GM18511 (cell line): ENCODE data around the gene INTS2.
"Not testable (repeated sequence)": the region's sequence is repeated elsewhere in the genome, so short reads cannot be mapped to it uniquely, and the experiment has no call there.

Source experiments
- ATAC-seq: cut with Tn5 transposase; IDR thresholded peaks from one replicate; pipeline ENCODE4 v1.9.1; 2021; ENCODE audit warnings: mild to moderate bottlenecking, moderate library complexity; ENCODE audit not compliant: unreplicated experiment

Gene INTS2

GRCh38 chr17:61897548-61898180 lies 30.1 kb downstream of the INTS2 start:
- ATAC-seq, result no peak

- ATAC-seq, result no peak
Measured at GRCh38 chr17:61895391-61895790, 32.4 kb downstream of the INTS2 start.

DNA sequence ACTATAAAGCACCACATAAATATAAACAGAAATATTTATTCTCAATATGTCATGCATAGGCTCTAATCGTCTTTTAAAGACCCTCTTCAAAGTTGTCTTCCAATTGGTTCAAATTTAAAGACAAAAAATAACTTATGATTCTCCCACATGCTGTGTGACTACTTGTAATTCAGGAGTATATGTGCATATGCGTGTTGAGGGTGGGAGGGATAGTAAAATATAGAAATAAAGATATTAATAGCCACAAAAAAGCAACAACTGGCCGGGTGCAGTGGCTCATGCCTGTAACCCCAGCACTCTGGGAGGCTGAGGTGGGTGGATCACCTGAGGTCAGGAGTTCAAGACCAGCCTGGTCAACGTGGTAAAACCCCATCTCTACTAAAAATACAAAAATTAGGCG lies 33.5 kb downstream of the INTS2 start:
- not testable (repeated sequence) for ATAC-seq

DNA sequence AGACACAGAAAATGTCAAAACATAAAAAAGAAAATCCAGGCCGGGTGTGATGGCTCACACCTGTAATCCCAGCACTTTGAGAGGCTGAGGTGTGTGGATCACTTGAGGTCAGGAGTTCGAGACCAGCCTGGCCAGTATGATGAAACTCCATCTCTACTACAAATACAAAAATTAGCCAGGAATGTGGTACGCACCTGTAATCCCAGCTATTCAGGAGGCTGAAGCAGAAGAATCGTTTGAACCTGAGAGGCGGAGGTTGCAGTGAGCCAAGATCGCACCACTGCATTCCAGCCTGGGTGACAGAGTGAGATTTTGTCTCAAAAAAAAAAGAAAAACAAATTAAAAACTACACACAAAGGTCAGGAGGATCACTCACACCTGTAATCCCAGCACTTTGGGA lies 40.0 kb downstream of the INTS2 start:
- not testable (repeated sequence) for ATAC-seq

GRCh38 chr17:61885865-61886264 lies 41.9 kb downstream of the INTS2 start:
- not testable (repeated sequence) for ATAC-seq

DNA sequence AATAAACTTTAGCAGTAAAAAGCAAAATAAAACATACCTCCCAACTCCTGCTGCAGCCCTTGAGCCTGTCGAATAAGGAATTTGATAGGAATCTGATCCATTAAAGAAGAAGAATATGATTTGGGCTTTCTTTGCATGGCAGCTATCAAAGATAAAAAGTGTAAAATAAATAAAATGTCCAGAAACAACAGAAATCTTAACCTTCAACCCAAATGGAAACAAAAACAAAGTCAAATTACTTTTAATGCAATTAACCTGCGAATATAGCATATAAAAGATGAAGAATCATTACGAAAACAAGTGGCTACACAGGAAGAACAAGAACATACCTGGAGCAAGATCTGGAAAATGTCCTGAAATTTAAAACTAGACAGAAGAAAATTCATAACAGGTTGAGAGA lies 42.9 kb downstream of the INTS2 start:
- no peak for ATAC-seq

DNA sequence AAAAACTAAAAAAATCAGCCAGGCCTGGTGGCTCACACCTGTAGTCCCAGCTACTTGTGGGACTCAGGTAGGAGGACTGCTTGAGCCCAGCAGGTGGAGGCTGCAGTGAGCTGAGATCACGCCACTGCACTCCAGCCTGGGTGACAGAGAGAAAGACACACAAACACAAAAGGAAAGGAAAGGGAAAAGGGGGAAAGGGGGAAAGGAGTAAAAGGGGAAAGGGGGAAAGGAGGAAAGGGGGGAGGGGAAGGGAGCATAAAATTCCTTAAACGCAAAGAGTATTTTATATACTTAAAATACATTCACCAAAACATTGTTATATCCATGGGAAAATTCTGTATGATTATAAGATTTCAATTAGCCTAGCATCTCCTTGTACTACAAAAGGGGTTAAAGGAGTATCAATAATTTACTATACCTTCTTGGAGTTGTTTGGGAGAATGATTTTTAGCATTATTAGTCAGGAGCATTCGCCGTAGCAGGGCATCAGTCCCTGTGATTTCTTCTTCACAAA lies 47.1 kb downstream of the INTS2 start:
- no peak for ATAC-seq

DNA sequence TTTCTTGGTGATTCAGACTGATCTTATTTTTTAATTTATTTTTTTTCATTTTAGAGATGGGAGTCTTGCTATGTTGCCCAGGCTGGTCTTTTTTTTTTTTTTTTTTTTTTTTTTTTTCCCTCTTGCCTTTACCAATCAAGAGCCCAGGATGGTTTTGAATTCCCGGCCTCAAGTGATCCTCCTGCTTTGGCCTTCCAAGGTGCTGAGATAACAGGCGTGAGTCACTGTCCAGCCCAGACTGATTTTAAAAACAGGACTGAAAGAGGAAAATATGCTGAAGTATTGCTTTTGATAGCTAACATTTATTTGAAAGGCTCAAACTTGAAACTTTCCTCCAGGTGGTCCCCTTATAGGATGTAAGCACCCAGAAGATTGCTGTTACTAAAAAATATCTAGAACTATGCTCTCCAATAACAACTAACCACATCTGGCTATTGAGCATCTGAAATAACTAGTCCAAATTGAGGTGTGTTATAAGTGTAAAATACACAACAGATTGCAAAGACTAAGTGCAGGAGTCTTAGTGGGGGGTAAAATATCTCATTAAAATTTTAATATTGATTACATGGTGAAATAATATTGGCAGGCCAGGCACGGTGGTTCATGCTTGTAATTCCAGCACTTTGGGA lies 48.7 kb downstream of the INTS2 start:
- no peak for ATAC-seq

DNA sequence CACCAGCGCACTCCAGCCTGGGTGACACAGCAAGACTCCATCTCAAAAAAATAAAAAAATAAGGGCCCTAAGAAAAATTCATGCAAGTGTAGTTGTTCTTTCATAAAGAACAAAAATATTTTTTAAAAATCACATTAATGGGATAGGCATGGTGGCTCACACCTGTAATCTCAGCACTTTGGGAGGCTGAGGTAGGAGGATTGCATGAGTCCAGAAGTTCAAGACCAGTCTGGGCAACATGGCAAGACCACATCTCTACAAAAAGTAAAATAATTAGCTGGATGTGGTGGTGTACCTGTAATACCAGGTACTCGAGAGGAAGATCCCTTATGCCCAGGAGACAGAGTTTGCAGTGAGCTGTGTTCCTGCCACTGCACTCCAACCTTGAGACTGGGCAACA lies 49.3 kb downstream of the INTS2 start:
- no peak for ATAC-seq

DNA sequence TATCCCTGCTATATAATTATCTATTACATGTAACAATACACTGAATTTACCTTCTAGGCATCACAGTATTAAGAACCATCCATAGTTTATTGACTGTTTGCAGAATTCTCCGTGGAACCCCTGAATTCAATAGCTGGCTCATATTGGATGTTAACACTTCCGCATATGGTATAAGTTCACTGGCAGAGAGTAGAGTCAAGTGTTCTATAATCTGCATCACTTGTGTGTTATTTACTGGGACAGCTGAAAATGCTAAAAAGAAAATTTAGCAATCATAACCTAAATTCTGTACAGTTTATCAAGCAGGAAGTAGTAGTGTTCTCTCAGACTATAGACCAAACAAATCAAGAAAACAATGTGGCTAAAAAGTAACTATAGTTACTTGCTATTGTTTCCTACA lies 49.9 kb downstream of the INTS2 start:
- no peak for ATAC-seq

GRCh38 chr17:61875804-61876203 lies 52.0 kb downstream of the INTS2 start:
- ATAC-seq, result no peak

- ATAC-seq, result no peak
Measured at GRCh38 chr17:61875285-61875684, 52.5 kb downstream of the INTS2 start.

GRCh38 chr17:61874075-61874474 lies 53.7 kb downstream of the INTS2 start:
- ATAC-seq, result no peak

- ATAC-seq, result no peak
Measured at GRCh38 chr17:61872099-61872498, 55.7 kb downstream of the INTS2 start.

DNA sequence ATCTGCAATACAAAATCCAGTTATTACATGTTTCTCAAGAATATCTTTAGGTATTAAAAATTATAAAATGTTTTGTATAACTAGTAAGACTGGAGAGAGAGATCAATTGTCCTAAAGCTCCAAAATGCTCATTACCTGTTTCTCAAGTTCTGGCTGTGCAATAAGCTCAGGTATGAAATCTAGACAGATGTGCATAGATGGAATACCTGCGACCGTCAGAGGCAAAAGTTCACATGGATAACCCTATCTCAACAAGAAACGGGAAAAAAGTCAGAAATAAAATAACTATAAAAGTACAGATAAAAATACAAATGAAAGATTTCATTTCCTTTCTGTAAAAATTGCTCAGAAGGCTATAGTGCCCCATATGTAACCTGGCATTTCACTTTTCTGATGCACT lies 58.6 kb downstream of the INTS2 start:
- no peak for ATAC-seq

- no peak for ATAC-seq
Measured at GRCh38 chr17:61868074-61868473, 59.7 kb downstream of the INTS2 start.

- no peak for ATAC-seq
Measured at GRCh38 chr17:61867033-61867432, 60.7 kb downstream of the INTS2 start.

- ATAC-seq, result peak; percentile 25
Measured at GRCh38 chr17:61863801-61864126, 64.0 kb downstream of the INTS2 start.

- ATAC-seq, result peak; percentile 94
Measured at GRCh38 chr17:61862975-61863800, 64.6 kb downstream of the INTS2 start, which contains the start of gene BRIP1. Gene BRIP1, minus strand, starts transcription at chr17:61863528. Its CDS starts 1,989 bp downstream, at chr17:61861539.

DNA sequence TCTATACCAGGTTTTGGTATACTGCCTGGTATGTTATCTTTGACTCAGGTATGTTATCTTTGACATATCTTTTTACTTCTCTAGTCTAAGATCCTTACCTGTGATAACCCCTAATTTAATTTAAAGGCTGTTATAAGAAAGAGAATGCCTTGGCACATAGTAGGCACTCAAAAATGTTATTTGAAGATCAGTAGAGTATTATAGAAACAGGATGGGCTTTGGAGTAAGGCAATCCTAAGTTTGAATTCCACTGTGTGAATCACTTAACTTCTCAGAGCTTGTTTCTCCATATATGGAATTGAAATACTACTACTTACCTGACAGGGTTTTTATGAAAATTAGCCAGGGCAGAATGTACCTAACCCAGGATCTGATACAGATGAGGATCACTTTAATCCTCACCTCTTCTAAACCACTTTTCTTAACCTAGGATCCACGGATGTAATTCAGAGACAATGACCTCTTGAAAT lies 65.6 kb downstream of the INTS2 start:
- ATAC-seq, result no peak

DNA sequence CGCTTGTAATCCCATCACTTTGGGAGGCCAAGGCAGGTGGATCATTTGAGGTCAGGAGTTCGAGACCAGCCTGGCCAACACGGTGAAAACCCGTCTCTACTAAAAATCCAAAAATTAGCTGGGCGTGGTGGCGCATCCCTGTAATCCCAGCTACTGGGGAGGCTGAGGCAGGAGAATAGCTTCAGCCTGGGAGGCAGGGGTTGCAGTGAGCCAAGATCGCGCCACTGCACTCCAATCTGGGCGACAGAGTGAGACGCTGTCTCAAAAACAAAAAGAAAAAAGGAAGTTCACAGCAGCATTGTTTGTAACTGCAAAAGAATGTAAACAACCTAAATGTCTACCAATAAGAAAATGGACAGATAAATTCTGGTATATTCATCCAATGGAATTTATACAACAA lies 67.4 kb downstream of the INTS2 start:
- not testable (repeated sequence) for ATAC-seq

- no peak for ATAC-seq
Measured at GRCh38 chr17:61856035-61856434, 71.7 kb downstream of the INTS2 start.
